ENCODE data around the gene LYL1. TPM values are rescaled to one million over a fixed set of nuclear protein-coding genes. Genes with fewer than 3 reads are reported as not detected.

LYL1 gene
- total RNA-seq, 2 donors from 2014 or later: 4.8 to 6.3 TPM

DNA sequence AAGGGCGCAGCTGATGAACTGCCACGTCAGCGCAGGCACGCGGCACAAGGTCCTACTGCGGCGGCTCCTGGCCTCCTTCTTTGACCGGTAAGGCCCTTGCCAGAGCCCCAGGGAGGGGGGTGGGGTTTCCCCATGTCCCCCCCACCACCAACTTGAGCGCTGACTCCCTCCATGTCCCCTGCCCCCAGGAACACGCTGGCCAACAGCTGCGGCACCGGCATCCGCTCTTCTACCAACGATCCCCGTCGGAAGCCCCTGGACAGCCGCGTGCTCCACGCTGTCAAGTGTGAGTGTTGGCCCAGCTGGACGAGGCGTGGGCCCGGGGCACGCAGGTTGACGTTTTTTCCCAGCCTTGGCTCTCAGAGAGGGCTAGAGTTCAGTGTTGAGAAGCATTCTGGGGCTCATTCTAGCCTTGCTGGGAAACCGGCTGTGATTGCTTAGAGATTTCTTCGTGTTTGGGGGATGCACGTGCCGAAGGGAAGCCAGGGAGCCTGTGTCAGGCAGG, 34.7 kb upstream of the LYL1 start:
- Mint-ChIP-seq H3K4me1 (ENCODE audit: low read depth) (peaks cover 13% of the 10 kb centered on the region), H3K36me3 (ENCODE audit: insufficient read depth in 2 of 2) (peaks cover 3 to 9% of the 10 kb centered on the region in 2 donors), H3K27ac (no peak overlapping the region), H3K27me3 (ENCODE audit: low read depth) (no peaks in the 10 kb centered on the region), H3K4me3 (no peak overlapping the region), H3K9me3 (no peaks in the 10 kb centered on the region)
- ATAC-seq (replicated peaks in 1 of 2) (no peak), DNase-seq (no peak)

GRCh38 chr19:13135068-13136062, 32.7 kb upstream of the LYL1 start:
- Mint-ChIP-seq H3K36me3 (ENCODE audit: insufficient read depth in 2 of 2) (peaks cover 7 to 13% of the 10 kb centered on the region in 2 donors), H3K4me3 (no peak overlapping the region), H3K27me3 (ENCODE audit: low read depth) (no peaks in the 10 kb centered on the region), H3K27ac (no peak overlapping the region), H3K4me1 (ENCODE audit: low read depth) (peaks cover 33% of the 10 kb centered on the region), H3K9me3 (no peaks in the 10 kb centered on the region)
- ATAC-seq (replicated peaks in 1 of 2) (no peak), DNase-seq (no peak)

- no peaks in the 10 kb centered on the region for H3K27me3 Mint-ChIP-seq (ENCODE audit: low read depth)
- peaks cover 36% of the 10 kb centered on the region for H3K4me1 Mint-ChIP-seq (ENCODE audit: low read depth)
- no peak overlapping the region for H3K27ac Mint-ChIP-seq
- H3K9me3 Mint-ChIP-seq: no peaks in the 10 kb centered on the region
- DNase-seq (no peak), ATAC-seq (replicated peaks in 1 of 2) (no peak)
- H3K36me3 Mint-ChIP-seq (ENCODE audit: insufficient read depth in 2 of 2): peaks cover 7 to 13% of the 10 kb centered on the region in 2 donors
- peak overlapping the region in 1 of 2 donors; percentile 10 for H3K4me3 Mint-ChIP-seq
Observed at GRCh38 chr19:13134626-13135025, 32.0 kb upstream of the LYL1 start.

- no peak for DNase-seq
- H3K9me3 Mint-ChIP-seq: no peaks in the 10 kb centered on the region
- peak overlapping the region; percentile 1 to 89 for H3K4me3 Mint-ChIP-seq
- H3K27ac Mint-ChIP-seq: peak overlapping the region; percentile 82
- no peaks in the 10 kb centered on the region for H3K27me3 Mint-ChIP-seq (ENCODE audit: low read depth)
- H3K4me1 Mint-ChIP-seq (ENCODE audit: low read depth): peaks cover 41% of the 10 kb centered on the region
- H3K36me3 Mint-ChIP-seq (ENCODE audit: insufficient read depth in 2 of 2): peaks cover 7 to 13% of the 10 kb centered on the region in 2 donors
- ATAC-seq (replicated peaks in 1 of 2): no peak
Observed at GRCh38 chr19:13133241-13133870, 30.7 kb upstream of the LYL1 start.

DNA sequence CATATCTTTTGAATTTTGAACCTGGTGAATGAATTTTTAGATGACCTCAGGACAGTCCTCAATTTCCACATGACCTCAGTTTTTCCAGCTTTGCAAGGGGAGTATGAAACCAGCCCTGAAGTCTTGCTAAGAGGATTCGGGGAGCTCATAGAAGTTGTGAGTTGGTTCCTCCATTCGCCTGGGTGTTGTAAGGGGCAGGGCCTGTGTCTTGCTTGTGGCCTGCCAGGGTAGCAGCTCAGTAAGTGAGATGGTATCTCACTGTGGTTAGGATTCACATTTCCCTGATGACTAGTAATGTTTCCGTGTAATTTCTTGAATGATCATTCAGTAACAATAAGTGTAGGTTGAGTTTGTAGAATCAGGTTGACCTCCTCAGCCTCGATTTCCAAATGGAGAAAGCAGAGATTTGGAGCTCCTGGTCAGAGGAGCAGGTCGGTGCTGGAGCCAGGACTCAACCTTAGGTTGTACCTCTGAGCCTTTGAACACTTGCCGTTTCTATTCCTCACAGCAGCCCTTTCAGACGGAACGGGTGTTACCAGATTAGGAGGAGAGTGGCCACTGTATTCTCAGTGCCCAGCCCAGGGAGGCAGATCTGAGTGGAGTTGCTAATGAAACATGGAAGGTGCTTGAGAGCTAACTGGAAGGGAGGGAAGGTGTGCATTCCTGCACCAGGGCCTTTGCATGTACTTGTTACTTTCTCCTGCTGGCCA, 30.0 kb upstream of the LYL1 start:
- peak; percentile 68 to 78 for DNase-seq

GRCh38 chr19:13130886-13131490, 28.3 kb upstream of the LYL1 start:
- ATAC-seq (replicated peaks in 1 of 2) (no peak), DNase-seq (no peak)
- H3K4me1 Mint-ChIP-seq (ENCODE audit: low read depth): peaks cover 49% of the 10 kb centered on the region
- peak overlapping the region; percentile 92 for H3K27ac Mint-ChIP-seq
- H3K36me3 Mint-ChIP-seq (ENCODE audit: insufficient read depth in 2 of 2): peaks cover 7 to 13% of the 10 kb centered on the region in 2 donors
- H3K9me3 Mint-ChIP-seq: no peaks in the 10 kb centered on the region
- no peaks in the 10 kb centered on the region for H3K27me3 Mint-ChIP-seq (ENCODE audit: low read depth)
- H3K4me3 Mint-ChIP-seq: peak overlapping the region; percentile 54 to 68

More for the DNA sequence above, 30.0 kb upstream of the LYL1 start:
- peak; percentile 97 to 99 for ATAC-seq (replicated peaks in 1 of 2)
- Mint-ChIP-seq H3K4me3 (peak overlapping the region; percentile 73 to 89), H3K27ac (peak overlapping the region; percentile 82), H3K9me3 (no peaks in the 10 kb centered on the region), H3K27me3 (ENCODE audit: low read depth) (no peaks in the 10 kb centered on the region), H3K4me1 (ENCODE audit: low read depth) (peaks cover 48% of the 10 kb centered on the region), H3K36me3 (ENCODE audit: insufficient read depth in 2 of 2) (peaks cover 7 to 13% of the 10 kb centered on the region in 2 donors)

- no peak for ATAC-seq (replicated peaks in 1 of 2)
- H3K36me3 Mint-ChIP-seq (ENCODE audit: insufficient read depth in 2 of 2): peaks cover 7 to 13% of the 10 kb centered on the region in 2 donors
- H3K9me3 Mint-ChIP-seq: no peaks in the 10 kb centered on the region
- DNase-seq: no peak
- no peaks in the 10 kb centered on the region for H3K27me3 Mint-ChIP-seq (ENCODE audit: low read depth)
- H3K27ac Mint-ChIP-seq: no peak overlapping the region
- no peak overlapping the region for H3K4me3 Mint-ChIP-seq
- peaks cover 49% of the 10 kb centered on the region for H3K4me1 Mint-ChIP-seq (ENCODE audit: low read depth)
Observed at GRCh38 chr19:13129384-13129783, 26.7 kb upstream of the LYL1 start.

DNA sequence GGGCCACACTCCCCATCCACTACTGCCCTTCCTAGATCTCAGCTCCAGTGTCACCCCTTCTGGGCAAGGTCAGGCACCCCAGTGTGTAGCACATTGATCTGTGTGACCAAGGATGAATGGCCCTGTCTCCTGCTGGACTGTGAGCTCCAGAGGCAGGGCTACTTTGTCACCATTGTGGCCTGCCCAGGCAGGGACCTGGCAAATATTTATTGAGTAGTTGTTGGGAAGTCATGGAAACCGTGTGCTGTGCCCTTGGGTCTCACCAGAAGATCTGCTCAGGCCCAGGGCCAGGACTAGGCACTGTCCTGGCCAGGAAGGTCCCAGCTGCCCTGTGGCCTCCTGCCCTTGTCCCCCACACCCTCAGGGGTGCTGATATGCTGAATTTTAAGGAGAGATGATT, 25.9 kb upstream of the LYL1 start:
- no peak overlapping the region for H3K27ac Mint-ChIP-seq
- H3K4me3 Mint-ChIP-seq: no peak overlapping the region
- peaks cover 48% of the 10 kb centered on the region for H3K4me1 Mint-ChIP-seq (ENCODE audit: low read depth)
- peaks cover 7 to 11% of the 10 kb centered on the region in 2 donors for H3K36me3 Mint-ChIP-seq (ENCODE audit: insufficient read depth in 2 of 2)
- no peak for DNase-seq
- ATAC-seq (replicated peaks in 1 of 2): no peak
- no peaks in the 10 kb centered on the region for H3K9me3 Mint-ChIP-seq
- H3K27me3 Mint-ChIP-seq (ENCODE audit: low read depth): no peaks in the 10 kb centered on the region

GRCh38 chr19:13127811-13128575, 25.3 kb upstream of the LYL1 start:
- Mint-ChIP-seq H3K27me3 (ENCODE audit: low read depth) (no peaks in the 10 kb centered on the region), H3K27ac (no peak overlapping the region), H3K4me3 (no peak overlapping the region), H3K36me3 (ENCODE audit: insufficient read depth in 2 of 2) (peaks cover 7 to 10% of the 10 kb centered on the region in 2 donors), H3K9me3 (no peaks in the 10 kb centered on the region), H3K4me1 (ENCODE audit: low read depth) (peaks cover 44% of the 10 kb centered on the region)
- ATAC-seq (replicated peaks in 1 of 2) (no peak), DNase-seq (no peak)

GRCh38 chr19:13127051-13127450, 24.4 kb upstream of the LYL1 start:
- H3K4me1 Mint-ChIP-seq (ENCODE audit: low read depth): peaks cover 44% of the 10 kb centered on the region
- peaks cover 4 to 8% of the 10 kb centered on the region in 2 donors for H3K36me3 Mint-ChIP-seq (ENCODE audit: insufficient read depth in 2 of 2)
- H3K27ac Mint-ChIP-seq: no peak overlapping the region
- ATAC-seq (replicated peaks in 1 of 2) (no peak), DNase-seq (no peak)
- H3K27me3 Mint-ChIP-seq (ENCODE audit: low read depth): no peaks in the 10 kb centered on the region
- no peak overlapping the region for H3K4me3 Mint-ChIP-seq
- no peaks in the 10 kb centered on the region for H3K9me3 Mint-ChIP-seq

- Mint-ChIP-seq H3K4me3 (peak overlapping the region in 1 of 2 donors; percentile 53), H3K36me3 (ENCODE audit: insufficient read depth in 2 of 2) (peaks cover 0 to 7% of the 10 kb centered on the region in 2 donors), H3K27ac (peak overlapping the region; percentile 83), H3K27me3 (ENCODE audit: low read depth) (no peaks in the 10 kb centered on the region), H3K4me1 (ENCODE audit: low read depth) (peaks cover 49% of the 10 kb centered on the region), H3K9me3 (no peaks in the 10 kb centered on the region)
- ATAC-seq (replicated peaks in 1 of 2) (no peak), DNase-seq (no peak)
Observed at GRCh38 chr19:13122980-13123957, 20.6 kb upstream of the LYL1 start.
